Fibroblast of peridontal ligament (primary cell): ENCODE data around the gene OR13C8.
A peak's percentile ranks its signal among the peaks of the same experiment; 100 is the strongest.
"Not testable (repeated sequence)": the region's sequence is repeated elsewhere in the genome, so short reads cannot be mapped to it uniquely, and the experiment has no call there.

Experiments
- DNase-seq: peaks from one replicate; pipeline ENCODE4 v3.0.0-alpha.2; 2010; ENCODE audit errors: extremely low read depth

OR13C8 gene, protein sequence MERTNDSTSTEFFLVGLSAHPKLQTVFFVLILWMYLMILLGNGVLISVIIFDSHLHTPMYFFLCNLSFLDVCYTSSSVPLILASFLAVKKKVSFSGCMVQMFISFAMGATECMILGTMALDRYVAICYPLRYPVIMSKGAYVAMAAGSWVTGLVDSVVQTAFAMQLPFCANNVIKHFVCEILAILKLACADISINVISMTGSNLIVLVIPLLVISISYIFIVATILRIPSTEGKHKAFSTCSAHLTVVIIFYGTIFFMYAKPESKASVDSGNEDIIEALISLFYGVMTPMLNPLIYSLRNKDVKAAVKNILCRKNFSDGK

DNA sequence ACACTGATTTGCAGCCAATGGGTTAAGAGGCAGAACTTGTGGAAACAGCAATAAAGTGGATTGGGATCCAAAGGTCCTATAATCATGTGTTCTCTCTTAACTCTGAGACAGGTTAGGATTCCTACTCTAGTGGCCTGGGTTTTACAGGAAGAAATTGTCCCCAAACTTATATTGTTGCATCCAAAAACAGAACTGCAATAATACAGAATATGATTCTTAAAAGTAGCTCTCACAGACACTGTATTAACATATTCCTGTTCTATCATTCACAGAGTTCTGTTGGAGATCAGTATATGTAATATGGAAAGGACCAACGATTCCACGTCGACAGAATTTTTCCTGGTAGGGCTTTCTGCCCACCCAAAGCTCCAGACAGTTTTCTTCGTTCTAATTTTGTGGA lies at the start of gene OR13C8:
OR13C8 (plus strand) TSS at position 301 of the 400 bp plus-strand sequence; CDS start at position 301, 0 bp downstream.
- DNase-seq, result no peak

DNA sequence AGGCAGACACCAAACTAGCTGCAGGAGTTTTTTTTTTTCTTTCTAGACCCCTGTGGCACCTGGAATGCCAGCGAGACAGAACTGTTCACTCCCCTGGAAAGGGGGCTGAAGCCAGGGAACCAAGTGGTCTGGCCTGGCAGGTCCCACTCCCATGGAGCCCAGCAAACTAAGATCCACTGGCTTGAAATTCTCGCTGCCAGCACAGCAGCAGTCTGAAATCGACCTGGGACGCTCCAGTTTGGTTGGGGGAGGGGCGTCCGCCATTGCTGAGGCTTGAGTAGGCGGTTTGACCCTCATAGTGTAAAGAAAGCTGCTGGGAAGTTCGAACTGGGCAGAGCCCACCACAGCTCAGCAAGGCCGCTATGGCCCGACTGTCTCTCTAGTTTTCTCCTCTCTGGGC lies 48.7 kb upstream of the OR13C8 start:
- not testable (repeated sequence) for DNase-seq

DNA sequence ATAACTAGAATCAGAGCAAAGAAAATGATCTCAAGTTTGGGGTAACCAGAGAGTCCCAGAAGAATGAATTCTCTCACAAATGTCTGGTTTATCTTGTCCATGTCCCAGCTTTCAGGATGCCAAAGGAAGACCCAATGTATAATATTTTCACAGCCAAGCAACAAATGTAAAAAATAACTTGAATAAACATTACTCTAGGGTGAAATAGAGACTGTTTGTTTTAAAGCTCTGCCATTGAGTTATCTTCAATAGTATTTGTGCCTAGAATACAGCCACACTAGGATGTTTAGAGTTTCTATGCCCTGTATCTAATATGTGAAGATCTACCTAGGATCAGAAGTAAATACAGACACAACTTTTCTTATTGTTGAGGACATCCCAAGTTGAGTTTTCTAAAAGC lies 41.9 kb upstream of the OR13C8 start, which contains the start of gene OR13C4:
OR13C4 (minus strand) TSS at position 101 of the 400 bp plus-strand sequence; CDS start at position 101, 0 bp downstream.
- no peak for DNase-seq

DNA sequence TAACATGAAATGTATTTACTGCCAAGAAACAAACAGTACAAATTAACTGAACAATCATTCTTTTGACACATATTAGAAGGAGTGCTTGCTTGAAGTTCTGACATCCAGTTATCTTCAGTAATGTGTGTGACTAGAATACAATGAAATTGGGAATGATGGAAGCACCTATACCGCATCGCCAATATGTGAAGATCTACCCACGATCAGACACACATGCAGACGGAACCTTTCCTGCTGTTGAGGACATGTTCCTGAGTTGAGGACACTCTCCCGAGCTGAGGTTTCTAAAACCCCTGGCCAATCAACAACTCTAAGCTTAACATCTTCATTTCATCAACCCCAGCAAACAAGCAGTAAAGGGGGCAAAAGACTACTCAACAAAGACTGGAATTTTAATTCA lies 32.2 kb upstream of the OR13C8 start, which contains the start of gene OR13C3:
OR13C3 (minus strand) TSS at position 101 of the 400 bp plus-strand sequence. CDS start 133 bp downstream, outside the sequence.
- DNase-seq, result no peak

DNA sequence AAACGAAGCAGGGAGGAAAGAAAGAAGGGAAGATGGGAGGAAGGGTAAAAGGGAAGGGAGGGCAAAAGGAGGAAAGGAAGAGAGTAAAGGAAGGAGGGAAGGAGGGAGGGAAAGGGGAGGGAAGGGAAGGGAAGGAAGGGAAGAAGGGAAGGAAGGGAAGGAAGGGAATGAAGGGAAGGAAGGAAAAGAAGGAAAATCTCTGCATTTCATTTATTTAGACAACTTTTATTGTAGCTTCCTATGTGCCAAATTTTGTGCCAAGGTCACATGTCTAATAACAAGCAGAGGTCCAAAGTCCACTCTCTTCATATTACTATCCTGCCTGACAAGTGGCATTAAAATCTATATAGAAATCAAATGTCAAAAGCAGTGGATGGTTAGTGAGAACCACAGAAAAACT lies 29.7 kb upstream of the OR13C8 start:
- no peak for DNase-seq

DNA sequence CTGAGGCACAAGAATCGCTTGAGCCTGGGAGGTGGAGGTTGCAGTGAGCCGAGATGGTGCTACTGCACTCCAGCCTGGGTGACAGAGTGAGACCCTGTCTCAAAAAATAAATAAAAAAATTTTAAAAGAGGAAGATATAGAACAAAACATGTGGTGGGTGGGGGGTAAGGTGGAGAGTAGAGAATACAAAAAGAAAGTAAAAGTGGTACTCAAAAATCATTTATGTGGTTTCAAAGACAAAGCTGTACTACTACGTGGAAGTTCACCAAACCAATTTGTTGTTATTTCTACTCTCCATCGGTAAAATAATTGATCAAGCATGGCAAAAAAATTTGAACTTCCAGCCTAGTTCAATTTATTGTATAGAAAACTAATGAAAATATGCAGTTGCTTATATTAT lies 24.3 kb upstream of the OR13C8 start:
- no peak for DNase-seq

DNA sequence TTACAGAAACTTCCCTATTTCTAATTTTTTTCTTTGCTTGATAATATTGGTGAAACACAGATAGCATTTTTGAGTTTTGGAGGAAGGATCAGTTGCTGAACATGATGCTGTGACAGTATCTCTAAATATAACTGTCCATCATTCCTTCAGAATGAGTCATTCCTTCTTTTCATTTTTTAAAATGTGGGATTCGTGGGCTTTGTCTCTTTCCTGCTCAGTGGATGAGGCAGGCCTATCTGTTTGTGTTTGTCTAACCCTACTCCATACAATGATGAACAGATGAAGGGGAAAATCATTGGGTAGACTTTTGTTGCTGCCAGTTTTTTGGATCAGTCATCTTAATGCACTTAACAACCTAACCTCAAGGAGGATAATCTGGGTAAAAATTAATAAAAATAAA lies 15.7 kb upstream of the OR13C8 start:
- no peak for DNase-seq

DNA sequence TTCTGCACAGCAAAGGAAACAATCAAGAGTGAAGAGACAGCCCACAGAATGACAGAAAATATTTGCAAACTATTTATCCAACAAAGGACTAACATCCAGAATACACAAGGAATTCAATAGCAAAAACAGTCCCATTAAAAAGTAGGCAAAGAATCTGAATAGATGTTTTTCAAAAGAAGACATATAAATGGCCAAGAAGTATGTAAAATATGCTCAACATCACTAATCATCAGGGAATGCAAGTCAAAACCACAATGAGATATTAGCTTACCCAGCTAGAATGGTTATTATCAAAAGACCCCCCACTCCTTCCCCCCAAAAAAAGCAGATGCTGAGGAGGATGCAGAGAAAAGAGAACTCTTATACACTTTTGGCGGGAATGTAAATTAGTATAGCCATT lies 13.4 kb upstream of the OR13C8 start:
- DNase-seq, result no peak

DNA sequence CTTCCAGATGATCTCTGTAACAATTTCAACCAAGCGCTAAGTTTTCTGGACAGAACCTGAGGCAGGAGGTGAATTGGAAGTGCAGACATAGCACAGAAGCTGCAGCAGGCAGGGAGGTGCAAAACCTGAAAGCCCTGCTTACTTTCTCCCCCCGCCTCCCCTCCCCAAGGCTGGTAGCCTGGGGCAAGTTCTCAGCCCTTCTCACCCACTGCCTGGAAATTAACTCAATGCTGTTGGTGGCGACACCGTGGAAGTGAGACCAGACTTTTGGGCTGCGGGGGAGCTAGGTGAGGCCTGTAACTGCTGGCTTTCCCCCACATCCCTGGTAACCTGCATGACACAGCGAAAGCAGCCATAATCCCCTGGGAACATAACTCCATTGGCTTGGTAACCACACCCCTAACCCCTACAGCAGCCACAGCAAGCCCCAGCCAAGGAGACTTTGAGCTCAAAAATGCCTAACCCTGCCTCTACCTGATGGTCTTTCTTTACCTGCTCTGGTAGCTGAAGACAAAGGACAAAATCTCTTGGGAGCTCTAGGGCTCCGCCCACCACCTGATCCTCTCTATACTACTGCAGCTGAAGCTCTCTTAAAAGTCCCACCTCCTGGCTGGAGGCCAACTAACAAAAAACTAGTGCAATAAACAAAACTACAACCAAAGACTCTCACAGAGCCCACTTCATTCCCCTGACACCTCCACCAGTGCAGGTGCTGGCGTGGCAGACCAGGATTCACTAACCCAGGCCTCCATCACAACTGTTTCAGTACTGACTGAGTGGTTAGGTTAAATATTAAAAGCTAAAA lies 11.9 kb upstream of the OR13C8 start:
- no peak for DNase-seq

DNA sequence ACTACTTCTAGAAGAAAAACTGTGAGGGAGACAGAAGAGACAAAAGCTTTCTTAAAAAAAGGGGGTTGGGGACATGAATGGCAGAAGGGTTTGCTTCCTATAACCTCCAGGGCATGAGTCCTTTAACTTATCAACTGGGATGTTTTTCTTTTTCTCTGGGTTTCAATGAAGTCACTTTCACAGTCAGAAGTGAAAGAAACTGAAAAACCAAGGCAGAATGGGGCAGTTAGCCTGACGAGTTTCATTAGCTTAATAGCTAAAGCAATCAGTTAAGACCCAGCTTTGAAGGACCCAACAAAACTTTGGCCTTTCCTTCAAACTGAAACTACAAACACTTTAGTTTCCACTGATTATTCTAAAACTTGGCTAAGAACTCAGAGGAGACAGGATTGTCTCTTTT lies 4.6 kb upstream of the OR13C8 start:
- no peak for DNase-seq

DNA sequence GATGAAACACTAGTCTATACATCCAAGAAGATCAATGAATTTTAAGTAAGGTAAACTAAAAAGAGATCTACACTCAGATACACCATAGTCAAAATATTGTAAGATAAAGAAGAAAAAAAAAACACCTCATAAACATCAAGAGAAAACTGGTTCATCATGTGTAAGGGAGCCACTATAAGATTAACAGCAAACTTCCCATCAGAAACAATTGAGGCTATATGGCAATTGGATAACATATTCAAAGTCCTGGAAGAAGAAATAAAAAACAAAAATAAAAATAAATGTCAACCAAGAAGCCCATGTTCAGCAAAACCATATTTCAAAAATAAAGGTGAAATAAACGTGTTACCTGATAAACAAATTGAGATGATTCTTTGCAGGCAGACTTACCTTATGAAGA lies 3.6 kb downstream of the OR13C8 start:
- no peak for DNase-seq

DNA sequence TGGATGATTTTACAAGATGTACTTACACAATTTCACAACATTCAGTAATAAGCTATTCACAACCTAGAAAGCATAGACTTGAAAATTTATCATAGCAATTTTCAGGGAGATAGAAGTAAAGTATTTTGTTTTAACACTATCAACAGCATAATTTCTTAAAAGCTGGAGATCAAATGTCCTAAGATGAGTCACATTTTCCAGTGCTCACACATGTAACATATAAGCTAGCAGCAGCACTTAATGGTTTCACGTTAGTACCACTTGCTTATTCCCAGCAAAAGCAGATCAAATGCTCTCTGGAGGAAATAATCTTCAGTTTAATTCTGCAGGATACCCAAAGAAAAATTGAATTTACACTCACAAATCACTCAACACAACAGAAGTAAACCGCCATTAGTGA lies 6.5 kb downstream of the OR13C8 start:
- no peak for DNase-seq

DNA sequence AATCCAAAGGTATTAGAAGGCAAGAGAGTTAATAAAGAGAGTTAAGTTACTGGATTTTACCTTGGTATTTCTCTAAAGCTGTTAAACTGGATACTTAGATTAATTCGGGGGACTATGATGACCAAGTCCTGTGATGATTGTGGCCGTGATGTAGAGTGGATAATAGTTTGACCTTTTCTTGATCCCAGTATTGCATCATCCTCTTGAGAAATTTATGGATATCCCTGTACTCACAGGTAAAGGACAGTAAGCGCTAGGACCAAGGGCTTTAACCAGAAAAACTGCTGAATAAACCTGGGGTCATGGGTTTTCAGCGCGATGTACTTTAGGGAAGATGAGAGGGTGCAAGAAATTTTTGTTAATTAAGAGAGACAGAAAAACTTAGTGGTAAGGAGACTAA lies 8.3 kb downstream of the OR13C8 start:
- DNase-seq, result no peak

DNA sequence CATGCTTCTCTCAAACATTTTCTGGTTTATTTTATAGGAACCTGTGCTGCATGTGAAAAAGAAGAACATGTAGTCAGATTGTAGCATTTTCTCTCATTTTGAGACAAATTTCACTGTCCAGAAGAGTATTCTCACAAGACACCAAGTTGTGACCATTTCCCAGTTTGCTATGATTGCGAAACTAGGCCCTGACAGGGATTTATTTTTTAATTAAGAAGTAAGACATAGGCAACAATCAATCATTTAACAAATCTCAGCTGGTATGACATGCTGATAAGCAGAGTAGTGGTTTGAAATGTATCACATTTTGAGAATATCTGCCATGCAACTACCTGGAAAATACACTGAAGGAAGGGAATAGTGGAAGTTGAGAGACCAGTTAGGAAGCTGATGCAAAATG lies 11.6 kb downstream of the OR13C8 start:
- DNase-seq, result no peak

DNA sequence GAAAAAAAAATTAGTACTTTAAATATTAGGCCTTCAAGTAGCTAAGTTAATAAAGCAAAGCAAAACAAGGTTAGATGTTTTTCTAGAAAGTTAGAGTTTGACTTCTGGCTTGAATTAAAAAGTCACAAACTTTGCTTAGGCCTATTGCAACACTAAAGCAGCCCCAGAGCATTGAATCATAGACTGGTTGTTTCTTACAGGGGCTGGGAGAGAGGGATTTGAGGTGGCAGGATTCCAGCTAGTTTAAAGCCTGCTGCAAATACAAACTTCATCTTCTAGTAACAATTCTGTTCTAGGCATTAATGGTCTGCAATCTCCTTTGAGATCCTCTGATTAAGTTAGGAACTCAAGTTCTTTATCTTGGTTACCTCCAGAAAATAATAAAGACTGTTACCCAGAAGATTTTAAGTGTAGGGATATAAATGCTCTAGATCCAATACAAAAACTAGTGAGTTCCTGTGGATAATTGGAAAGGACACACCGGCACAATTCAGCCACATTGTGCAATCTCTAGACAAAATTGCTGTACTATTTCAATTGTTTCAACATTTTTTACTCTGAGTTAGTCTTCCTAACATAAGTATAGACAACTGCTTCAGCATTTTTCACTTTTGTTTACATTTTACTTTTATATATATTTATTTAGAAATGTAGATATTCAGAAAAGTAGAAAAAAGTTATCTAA lies 17.7 kb downstream of the OR13C8 start:
- peak; percentile 1 for DNase-seq

DNA sequence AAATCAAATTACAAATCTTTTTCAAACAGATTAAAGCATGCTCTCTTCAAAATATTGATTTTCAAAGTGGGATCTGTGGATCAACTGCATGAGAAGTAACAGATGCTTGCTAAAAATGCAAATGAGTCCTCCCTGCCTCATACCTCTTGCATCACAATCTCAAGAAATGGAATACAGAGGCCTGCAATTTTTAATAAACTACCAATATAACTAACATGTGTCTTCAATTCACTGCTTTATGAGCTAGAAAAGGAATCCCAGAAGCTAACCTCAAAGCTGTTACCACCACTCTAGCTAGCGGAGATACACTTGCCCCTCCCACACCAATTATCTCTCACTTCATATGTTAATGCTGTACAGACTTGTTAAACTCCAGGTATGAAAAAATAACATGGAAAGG lies 20.7 kb downstream of the OR13C8 start:
- DNase-seq, result no peak

DNA sequence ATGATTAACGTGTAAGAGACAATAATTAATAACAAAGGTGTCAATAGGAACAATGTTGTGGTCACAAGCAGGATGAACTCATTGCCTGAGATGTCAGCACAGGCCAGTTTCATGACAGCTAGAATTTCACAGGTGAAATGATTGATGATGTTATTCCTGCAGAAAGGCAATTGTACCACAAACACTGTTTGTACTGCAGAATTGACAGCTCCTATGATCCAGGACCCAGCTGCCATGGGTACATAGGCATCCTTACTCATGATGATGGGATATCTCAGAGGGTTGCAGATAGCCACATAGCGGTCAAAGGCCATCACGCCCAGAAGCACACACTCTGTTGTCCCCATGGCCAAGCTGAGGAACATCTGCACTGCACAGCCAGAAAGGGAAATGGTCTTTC lies 29.8 kb downstream of the OR13C8 start:
- not testable (repeated sequence) for DNase-seq

DNA sequence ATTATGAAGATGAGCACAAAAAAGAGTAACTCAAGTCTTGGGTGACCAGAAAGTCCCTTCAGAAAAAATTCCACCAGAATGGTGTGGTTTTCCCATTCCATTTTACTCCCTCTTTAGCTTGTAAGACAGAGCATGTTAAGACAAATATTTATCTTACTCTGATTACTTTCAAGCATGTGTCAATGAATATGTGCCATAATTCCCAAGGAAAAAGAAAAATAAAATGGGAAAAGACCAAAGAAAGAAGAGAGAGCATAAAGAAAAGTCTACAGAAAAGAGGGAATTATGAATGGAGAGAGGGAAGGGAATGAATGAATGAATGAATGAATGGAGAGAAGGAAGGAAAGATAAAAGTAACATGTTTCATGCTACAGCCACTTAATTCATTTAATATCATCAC lies 30.3 kb downstream of the OR13C8 start, which contains the start of gene OR13C5:
OR13C5 (minus strand) TSS at position 101 of the 400 bp plus-strand sequence; CDS start at position 101, 0 bp downstream.
- DNase-seq, result not testable (repeated sequence)

DNA sequence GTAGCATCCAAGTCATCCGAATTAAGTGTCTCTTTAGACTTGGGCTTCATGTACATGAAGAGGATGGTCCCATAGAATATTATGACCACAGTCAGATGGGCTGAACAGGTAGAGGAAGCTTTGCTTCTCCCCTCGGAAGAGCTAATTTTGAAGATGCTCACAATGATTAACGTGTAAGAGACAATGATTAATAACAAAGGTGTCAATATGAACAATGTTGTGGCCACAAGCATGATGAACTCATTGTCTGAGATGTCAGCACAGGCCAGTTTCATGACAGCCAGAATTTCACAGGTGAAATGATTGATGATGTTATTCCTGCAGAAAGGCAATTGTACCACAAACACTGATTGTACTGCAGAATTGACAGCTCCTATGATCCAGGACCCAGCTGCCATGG lies 35.8 kb downstream of the OR13C8 start:
- no peak for DNase-seq

DNA sequence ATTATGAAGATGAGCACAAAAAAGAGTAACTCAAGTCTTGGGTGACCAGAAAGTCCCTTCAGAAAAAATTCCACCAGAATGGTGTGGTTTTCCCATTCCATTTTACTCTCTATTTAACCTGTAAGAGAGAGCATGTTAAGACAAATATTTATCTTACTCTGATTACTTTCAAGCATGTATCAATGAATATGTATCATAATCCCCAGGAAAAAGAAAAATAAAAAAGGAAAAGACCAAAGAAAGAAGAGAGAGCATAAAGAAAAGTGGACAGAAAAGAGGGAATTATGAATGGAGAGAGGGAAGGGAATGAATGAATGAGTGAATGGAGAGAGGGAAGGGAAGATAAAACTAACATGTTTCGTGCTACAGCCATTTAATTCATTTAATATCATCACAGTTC lies 36.6 kb downstream of the OR13C8 start, which contains the start of gene OR13C2:
OR13C2 (minus strand) TSS at position 101 of the 400 bp plus-strand sequence; CDS start at position 101, 0 bp downstream.
- not testable (repeated sequence) for DNase-seq

DNA sequence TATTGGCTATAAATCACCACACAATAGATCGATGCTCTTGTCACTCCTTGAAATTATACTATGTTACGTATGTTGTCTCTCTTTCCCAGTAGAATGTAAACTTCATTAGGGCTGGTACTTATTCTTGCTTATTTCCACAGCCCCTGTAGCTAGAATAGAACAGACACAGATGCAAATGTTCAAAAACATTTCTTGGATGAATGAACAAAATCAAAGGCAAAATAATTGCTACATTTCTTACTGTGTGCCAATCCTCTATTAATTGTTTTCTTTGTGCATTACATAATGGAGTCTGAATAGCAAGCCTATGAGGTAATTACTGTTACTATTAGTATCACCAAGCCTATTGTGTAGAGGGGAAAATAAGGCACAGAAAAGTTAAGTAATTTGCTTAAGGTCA lies 37.2 kb downstream of the OR13C8 start:
- no peak for DNase-seq

DNA sequence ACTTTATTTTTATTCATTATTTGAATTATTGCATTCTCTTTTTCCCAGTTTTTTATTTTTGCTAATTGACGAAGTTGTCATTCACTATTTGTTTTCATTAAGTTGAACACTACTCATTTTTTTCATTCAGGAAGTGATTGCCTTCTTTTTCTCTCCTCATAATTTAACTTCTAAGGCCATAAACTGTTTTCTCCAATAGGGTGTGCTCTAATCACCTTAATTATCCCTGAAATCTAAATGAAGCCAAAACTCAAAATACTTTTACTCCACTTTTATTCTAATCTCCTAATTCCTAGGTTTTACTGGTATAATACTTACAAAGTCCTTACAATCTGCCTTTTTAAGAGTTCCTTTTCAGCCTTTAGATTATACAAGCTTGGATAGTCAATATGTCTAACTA lies 39.4 kb downstream of the OR13C8 start:
- DNase-seq, result no peak
